Adrenal gland (tissue), 12 donors: ENCODE measurements around the gene PPP2R1A. TPM values are rescaled to one million over a fixed set of nuclear protein-coding genes. Genes with fewer than 3 reads are reported as not detected.

Experiments used
- DNase-seq, 7 donors: peaks; one replicate each; pipeline ENCODE4 v3.0.0-alpha.2; 2019 to 2020
- H3K27ac ChIP-seq, 5 donors: fragments of 200-600 bp; sonication (generic) in 4 of 5; 1 replicate in 3 of 5; 2 replicates in 2 of 5; pipeline versions ENCODE4 v1.5.1 to v1.8.0; 2016 to 2020; ENCODE audit warnings: mild to moderate bottlenecking in 1 of 5
- H3K27me3 ChIP-seq: fragments of 200-600 bp; 2 replicates; pipeline ENCODE4 v1.8.0; 2021
- H3K36me3 ChIP-seq, 2 donors: fragments of 200-600 bp; replicated peaks in 1 of 2; 1 replicate in 1 of 2; 2 replicates in 1 of 2; pipeline versions ENCODE4 v1.5.1 to v1.8.0; 2018 to 2022
- H3K4me1 ChIP-seq, 2 donors: fragments of 200-600 bp; replicated peaks in 1 of 2; 1 replicate in 1 of 2; 2 replicates in 1 of 2; pipeline versions ENCODE4 v1.5.1 to v1.8.0; 2018 to 2021
- H3K4me3 ChIP-seq, 4 donors: fragments of 200-600 bp; sonication (generic) in 3 of 4; one replicate each; pipeline ENCODE4 v1.5.1; 2016 to 2018
- H3K9me3 ChIP-seq, 3 donors: fragments of 200-600 bp; sonication (generic) in 1 of 3; replicated peaks in 1 of 3; 1 replicate in 2 of 3; 2 replicates in 1 of 3; pipeline versions ENCODE4 v1.5.1 to v1.8.0; 2016 to 2021
- POLR2A ChIP-seq, 2 donors: fragments of 450-650 bp; IDR thresholded peaks; one replicate each; pipeline ENCODE4 v1.6.1; 2017; ENCODE audit warnings: antibody characterized with exemption in 2 of 2, mild to moderate bottlenecking in 2 of 2, moderate library complexity in 1 of 2
- WGBS, 4 donors: extraction: QIAGEN DNeasy Blood & Tissue Kit in 2 of 4; methylation state at CpG; one replicate each; pipeline versions ENCODE4 v1.1.5 to v1.1.7; 2013 to 2017; 5-methylcytosine and 5-hydroxymethylcytosine counted together
- intact Hi-C, 2 donors: fragments of 100-400 bp; cut with DNase I; formaldehyde crosslinking; loops; one replicate each; pipeline versions ENCODE4 v1.14.1 to v1.15.0; 2022 to 2023
- polyA plus RNA-seq, 3 donors: library from polyadenylated mRNA; stranded (reverse); fragments of 200-250 nt in 2 of 3; fragments of 350-450 nt in 1 of 3; fragmentation: Illumina TruSeq in 1 of 3; extraction: RNeasy Lipid Tissue Mini Kit (QIAGEN cat#74804) in 1 of 3; gene quantifications; one replicate each; pipeline ENCODE4 v1.2.3, GENCODE V29; 2013 to 2014
- total RNA-seq, 9 donors: library from RNA; depleted of rRNA in 4 of 9; stranded (reverse); fragments of >200 nt in 4 of 9; fragments of 120-200 nt in 1 of 9; fragmentation: NEBNext Ultra II Directional in 1 of 9; extraction: Animal tissue kit (Norgen Biotek cat#: 25700) in 1 of 9; gene quantifications; one replicate each; pipeline versions ENCODE4 v1.1.0 to v1.2.4, GENCODE V29; 2013 to 2023
- TF ChIP-seq, protein P1 (sequence below), 6 experiments: fragments of 450-650 bp in 4 of 6; fragments of 200-600 bp in 2 of 6; sonication (generic) in 1 of 6; IDR thresholded peaks; 1 replicate in 5 of 6; 2 replicates in 1 of 6; pipeline versions ENCODE4 v1.5.1 to v1.8.0; 2016 to 2021; ENCODE audit warnings: antibody characterized with exemption in 6 of 6, mild to moderate bottlenecking in 2 of 6, moderate library complexity in 1 of 6
- donor health status: healthy with polysubstance abuse.
- donor health status: Bipolar disorder and iron deficiency.
- donor health status: DM: yes; HTN: yes; CAD: no.
- donor health status: DM: no; HTN: no; CAD: no.
- donor health status: DM: no; HTN: no; CAD: no.
- donor health status: DM: yes; HTN: yes; CAD: no.

The PPP2R1A gene
- total and polyA plus RNA-seq, 12 donors = 161 to 1,330 (median 371) TPM

DNA sequence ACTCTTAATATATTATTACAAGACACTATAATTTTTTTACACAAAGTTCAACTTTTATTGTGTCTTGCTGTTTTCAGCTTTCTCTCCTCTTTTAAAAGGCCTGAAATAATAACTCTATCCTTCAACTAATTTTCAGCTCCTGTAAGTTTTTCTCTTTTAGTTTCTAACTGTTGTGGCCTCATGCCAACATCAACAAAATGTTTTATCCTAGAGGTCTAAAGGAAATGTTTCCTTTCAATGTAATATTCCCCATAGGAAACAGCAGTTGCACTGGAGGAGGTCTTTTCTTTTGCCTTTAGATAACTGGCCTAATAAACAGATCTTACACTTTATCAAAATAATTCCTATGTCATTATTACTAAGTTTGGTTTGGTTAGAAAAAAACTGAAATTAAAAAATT is 41.6 kb upstream of the PPP2R1A start:
- H3K4me3 ChIP-seq = no peak overlapping the region
- TF ChIP-seq POLR2A (IDR thresholded peaks at IDR 0.05) = no peak
- TF ChIP-seq, protein P1, sequence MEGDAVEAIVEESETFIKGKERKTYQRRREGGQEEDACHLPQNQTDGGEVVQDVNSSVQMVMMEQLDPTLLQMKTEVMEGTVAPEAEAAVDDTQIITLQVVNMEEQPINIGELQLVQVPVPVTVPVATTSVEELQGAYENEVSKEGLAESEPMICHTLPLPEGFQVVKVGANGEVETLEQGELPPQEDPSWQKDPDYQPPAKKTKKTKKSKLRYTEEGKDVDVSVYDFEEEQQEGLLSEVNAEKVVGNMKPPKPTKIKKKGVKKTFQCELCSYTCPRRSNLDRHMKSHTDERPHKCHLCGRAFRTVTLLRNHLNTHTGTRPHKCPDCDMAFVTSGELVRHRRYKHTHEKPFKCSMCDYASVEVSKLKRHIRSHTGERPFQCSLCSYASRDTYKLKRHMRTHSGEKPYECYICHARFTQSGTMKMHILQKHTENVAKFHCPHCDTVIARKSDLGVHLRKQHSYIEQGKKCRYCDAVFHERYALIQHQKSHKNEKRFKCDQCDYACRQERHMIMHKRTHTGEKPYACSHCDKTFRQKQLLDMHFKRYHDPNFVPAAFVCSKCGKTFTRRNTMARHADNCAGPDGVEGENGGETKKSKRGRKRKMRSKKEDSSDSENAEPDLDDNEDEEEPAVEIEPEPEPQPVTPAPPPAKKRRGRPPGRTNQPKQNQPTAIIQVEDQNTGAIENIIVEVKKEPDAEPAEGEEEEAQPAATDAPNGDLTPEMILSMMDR (IDR thresholded peaks at IDR 0.05) = no peak
- no peak overlapping the region for H3K27ac ChIP-seq
- intact Hi-C loops = no loop called here
- H3K4me1 ChIP-seq = no peaks in the 10 kb centered on the region
- no peaks in the 10 kb centered on the region for H3K27me3 ChIP-seq
- no peak for DNase-seq
- no peaks in the 10 kb centered on the region for H3K36me3 ChIP-seq
- H3K9me3 ChIP-seq = peaks cover 0 to 3% (median 0%) of the 10 kb centered on the region in 3 donors

DNA sequence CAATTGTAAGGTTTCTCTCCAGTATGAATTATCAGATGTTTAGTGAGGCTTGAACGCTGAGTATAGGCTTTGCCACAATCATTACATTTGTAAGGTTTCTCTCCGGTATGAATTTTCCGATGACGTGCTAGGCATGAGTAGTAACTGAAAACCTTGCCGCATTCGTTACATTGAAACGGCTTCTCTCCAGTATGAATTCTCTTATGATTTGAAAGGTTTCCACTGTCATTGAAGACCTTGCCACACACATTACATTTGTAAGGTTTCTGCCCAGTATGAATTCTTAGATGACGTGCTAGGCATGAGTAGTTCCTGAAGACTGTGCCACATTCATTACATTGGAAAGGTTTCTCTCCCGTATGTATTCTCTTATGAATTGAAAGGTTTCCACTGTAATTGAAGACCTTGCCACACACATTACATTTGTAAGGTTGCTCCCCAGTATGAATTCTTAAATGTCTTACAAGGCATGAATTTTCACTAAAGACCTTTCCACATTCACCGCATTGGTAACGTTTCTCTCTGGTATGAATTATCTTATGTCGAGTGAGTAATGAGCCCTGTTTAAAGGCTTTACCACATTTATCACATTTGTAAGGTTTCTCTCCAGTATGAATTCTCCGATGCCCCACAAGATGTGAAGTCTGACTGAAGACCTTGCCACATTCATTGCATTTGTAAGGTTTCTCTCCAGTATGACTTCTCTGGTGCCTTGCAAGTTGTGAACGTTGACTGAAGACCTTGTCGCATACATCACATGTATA is 34.1 kb upstream of the PPP2R1A start:
- H3K36me3 ChIP-seq = peaks cover 0 to 28% of the 10 kb centered on the region in 2 donors
- WGBS, 4 donors = 96 to 97% (median 97%) methylated on average over 15 of the region's 15 CpGs
- intact Hi-C loops = no loop called here

DNA sequence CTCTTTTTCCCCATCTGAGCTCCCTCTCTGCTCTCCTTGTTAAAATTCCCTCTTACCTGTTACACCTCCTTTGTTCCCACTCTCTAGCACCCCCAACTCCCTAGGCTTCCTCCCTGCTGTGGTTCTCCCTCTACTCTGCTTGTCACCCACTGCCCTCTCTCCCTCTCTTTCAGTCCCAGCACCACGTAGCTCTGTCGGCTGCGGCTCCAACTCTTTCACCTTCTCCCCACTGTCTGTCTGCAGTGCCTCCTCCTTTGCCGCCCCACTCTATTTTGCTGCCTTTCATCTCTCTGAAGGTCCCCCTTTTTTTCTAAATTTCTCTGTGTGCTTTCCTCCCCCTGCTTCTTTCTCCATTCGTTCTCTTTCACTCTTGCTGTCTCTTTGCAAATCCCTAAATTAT is 19.5 kb upstream of the PPP2R1A start:
- peak in 4 of 7 donors; percentile 32 to 45 (median 36) for DNase-seq
- intact Hi-C loops = no loop called here
- H3K9me3 ChIP-seq = no peaks in the 10 kb centered on the region
- 3 to 9% (median 6%) methylated on average over 5 of the region's 5 CpGs for WGBS, 4 donors
- peak overlapping the region; percentile 18 to 97 (median 88) for H3K4me3 ChIP-seq
- H3K27ac ChIP-seq = peak overlapping the region; percentile 54 to 78 (median 76)
- peaks cover 0 to 23% of the 10 kb centered on the region in 2 donors for H3K36me3 ChIP-seq
- TF ChIP-seq, protein P1 (IDR thresholded peaks at IDR 0.05) = no peak
- TF ChIP-seq POLR2A (IDR thresholded peaks at IDR 0.05) = peak in 1 of 2 donors; percentile 16
- H3K27me3 ChIP-seq = no peaks in the 10 kb centered on the region
- H3K4me1 ChIP-seq = peaks cover 13 to 20% of the 10 kb centered on the region in 2 donors

More for the DNA sequence above, 34.1 kb upstream of the PPP2R1A start:
- Histone ChIP-seq H3K27ac (no peak overlapping the region), H3K27me3 (no peaks in the 10 kb centered on the region), H3K9me3 (peaks cover 0 to 53% (median 0%) of the 10 kb centered on the region in 3 donors), H3K4me1 (no peaks in the 10 kb centered on the region), H3K4me3 (no peak overlapping the region)
- no peak for DNase-seq
- TF ChIP-seq, protein P1 (IDR thresholded peaks at IDR 0.05) = no peak
- TF ChIP-seq POLR2A (IDR thresholded peaks at IDR 0.05) = no peak

DNA sequence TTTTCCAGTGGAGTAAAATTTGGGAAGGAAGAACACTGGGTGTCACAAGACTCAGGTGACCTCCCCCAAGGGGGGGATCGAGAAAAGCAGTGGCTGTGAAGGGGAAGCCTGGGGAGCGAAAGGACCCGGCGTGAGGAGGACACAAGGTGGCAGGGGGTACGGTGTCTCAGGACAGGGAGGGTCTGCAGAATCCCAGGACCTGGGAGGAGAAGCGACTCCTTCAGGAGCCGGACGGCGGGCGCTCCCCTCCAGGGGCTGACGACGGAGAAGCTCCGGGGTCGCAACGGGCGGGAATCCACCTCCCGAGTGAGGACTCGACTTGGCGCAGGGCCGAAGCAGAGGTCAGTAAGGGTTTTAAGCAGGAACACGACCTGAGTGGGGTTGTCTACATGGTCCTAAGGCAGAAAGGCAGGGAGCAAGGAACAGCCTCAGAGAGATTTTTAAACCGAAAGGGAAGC is 19.0 kb upstream of the PPP2R1A start:
- H3K4me1 ChIP-seq = peaks cover 13 to 20% of the 10 kb centered on the region in 2 donors
- H3K9me3 ChIP-seq = no peaks in the 10 kb centered on the region
- WGBS, 4 donors = 0 to 2% (median 0%) methylated on average over 17 to 22 of the region's 22 CpGs
- H3K27me3 ChIP-seq = no peaks in the 10 kb centered on the region
- peak overlapping the region; percentile 54 to 78 (median 76) for H3K27ac ChIP-seq
- no peak for TF ChIP-seq POLR2A (IDR thresholded peaks at IDR 0.05)
- peak overlapping the region; percentile 18 to 97 (median 88) for H3K4me3 ChIP-seq
- DNase-seq = peak in 6 of 7 donors; percentile 16 to 52 (median 46)
- intact Hi-C loops = no loop called here
- peaks cover 0 to 17% of the 10 kb centered on the region in 2 donors for H3K36me3 ChIP-seq
